Measurements from ENCODE around the gene ABCA3. TPM values are rescaled to one million over a fixed set of nuclear protein-coding genes. Genes with fewer than 3 reads are reported as not detected.

The ABCA3 gene
- total and polyA plus RNA-seq, 2 of the 8 experiments (the other 6 are each of a cell fraction or from before 2014, with no cell fraction given): 5.7 to 7.9 TPM

DNA sequence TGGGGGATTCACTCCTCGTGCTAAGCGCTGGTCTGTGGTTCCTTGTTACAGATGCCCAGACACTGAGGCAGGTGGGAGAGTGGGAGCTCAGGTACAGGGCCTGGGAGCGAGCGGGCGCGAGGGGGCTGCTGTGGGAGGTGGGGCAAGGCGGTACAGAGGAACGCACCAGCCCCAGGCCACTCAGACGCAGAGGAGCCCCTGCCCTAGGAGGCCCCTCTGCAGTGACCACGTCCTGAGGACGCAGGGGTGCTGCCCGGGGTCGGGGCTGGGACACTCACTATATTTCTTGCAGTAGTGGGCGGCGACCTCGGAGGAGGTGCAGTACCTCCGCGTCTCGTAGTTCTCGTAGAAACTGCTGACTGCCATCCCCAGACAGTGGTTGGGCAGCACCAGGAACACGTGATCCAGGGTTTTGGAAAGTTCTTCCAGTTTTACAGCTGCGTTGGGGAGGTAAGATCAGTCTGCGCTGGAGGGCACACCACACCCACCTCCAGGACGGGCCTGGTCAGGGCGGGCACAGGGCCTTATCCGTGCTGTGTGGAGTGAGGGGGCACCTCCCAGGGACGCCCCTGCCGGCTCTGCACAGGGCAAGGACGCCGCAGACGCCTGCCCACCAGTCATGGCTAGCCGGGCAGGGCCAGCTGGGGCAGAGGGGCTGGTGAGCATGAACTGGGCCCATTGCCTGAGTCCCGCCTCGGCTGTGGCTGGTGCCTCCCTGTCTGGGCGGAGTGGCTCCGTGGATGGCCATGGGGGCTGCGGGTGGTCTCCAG lies 56.3 kb downstream of the ABCA3 start:
- no peak overlapping the region for H3K18ac ChIP-seq (ENCODE audit: extremely low read depth, low read length)
- H3K23me2 ChIP-seq (ENCODE audit: low read depth, low read length): no peaks in the 10 kb centered on the region
- no peak overlapping the region for H4K8ac ChIP-seq (ENCODE audit: extremely low read depth, insufficient read depth, low read length)
- WGBS, 2 experiments (ENCODE audit: extremely low coverage in 1 of 2, insufficient coverage in 1 of 2, insufficient read length in 1 of 2, insufficient replicate concordance in 2 of 2, low coverage in 1 of 2, low lambda C conversion rate in 2 of 2, missing lambda C conversion rate in 1 of 2): 94% methylated on average over 37 of the region's 37 CpGs; no CpG with 5 or more reads in 1 of the 2 experiments
- H2BK15ac ChIP-seq (ENCODE audit: low read length): no peak overlapping the region
- no peak overlapping the region for H3K23ac ChIP-seq (ENCODE audit: insufficient read length)
- H2AFZ ChIP-seq (ENCODE audit: low read length): no peak overlapping the region
- no peaks in the 10 kb centered on the region for H3K79me2 ChIP-seq (ENCODE audit: control insufficient read depth in 1 of 2, insufficient read depth in 2 of 2, low read length in 2 of 2)
- no peak overlapping the region for H3K4ac ChIP-seq (replicated peaks; ENCODE audit: insufficient read length, low read depth, low read length)
- no peaks in the 10 kb centered on the region for H3K27me3 ChIP-seq (replicated peaks in 1 of 4; ENCODE audit: control insufficient read depth in 3 of 4, extremely low read depth in 1 of 4, insufficient read depth in 3 of 4, low read length in 3 of 4)
- no peak overlapping the region; the same call in 1 of the 2 replicates for H2BK5ac ChIP-seq (ENCODE audit: low read depth, low read length)
- H4K91ac ChIP-seq (replicated peaks; ENCODE audit: insufficient read length, low read length): no peak overlapping the region
- no peak overlapping the region for H3K4me2 ChIP-seq (ENCODE audit: insufficient read depth in 1 of 2, low read depth in 2 of 2, low read length in 2 of 2)
- no peak overlapping the region for H3K56ac ChIP-seq (replicated peaks; ENCODE audit: insufficient read length, low read depth, low read length)
- no peak overlapping the region for H3K27ac ChIP-seq (ENCODE audit: low read depth, low read length)
- H2BK12ac ChIP-seq (ENCODE audit: low read depth, low read length): no peak overlapping the region
- H3K79me1 ChIP-seq (ENCODE audit: low read depth, low read length): no peaks in the 10 kb centered on the region
- ChIA-PET CTCF (ENCODE audit: partially characterized antibody) (interaction anchor here (0.6 to 1.4 kb wide), 5 partner anchors 32 to 216 kb away, joined by 3 to 5 read pairs (median 4); no protein-coding TSS in a partner anchor), POLR2A (ENCODE audit: partially characterized antibody) (interaction anchor here (0.7 to 1.4 kb wide), 3 partner anchors 16 to 156 kb away, joined by 3 to 4 read pairs (median 4); partner anchors contain the start of gene ECI1)
- no peak for DNase-seq (ENCODE audit: low read depth in 1 of 2, low spot score in 2 of 2)
- no peaks in the 10 kb centered on the region for H4K20me1 ChIP-seq (replicated peaks in 1 of 2; ENCODE audit: control insufficient read depth in 1 of 2, insufficient read depth in 2 of 2, low read length in 2 of 2)
- H2BK120ac ChIP-seq (replicated peaks; ENCODE audit: low read depth, low read length): no peak overlapping the region
- no peak for FAIRE-seq
- H3K4me1 ChIP-seq (replicated peaks in 1 of 4; ENCODE audit: control insufficient read depth in 3 of 4, insufficient read depth in 4 of 4, low read length in 3 of 4): no peaks in the 10 kb centered on the region; a peak in 1 of 7 replicates
- H3K4me3 ChIP-seq (ENCODE audit: extremely low read depth in 1 of 4, insufficient read depth in 2 of 4, low read depth in 3 of 4, low read length in 4 of 4): no peak overlapping the region
- H2BK20ac ChIP-seq (ENCODE audit: low read length): no peak overlapping the region
- H4K5ac ChIP-seq (ENCODE audit: insufficient read length, low read depth, low read length): no peak overlapping the region
- H2AK5ac ChIP-seq (ENCODE audit: low read depth, low read length): no peak overlapping the region
- H3K36me3 ChIP-seq (ENCODE audit: control insufficient read depth in 2 of 4, insufficient read depth in 4 of 4, low read length in 3 of 4): no peaks in the 10 kb centered on the region
- no peaks in the 10 kb centered on the region for H3K9me3 ChIP-seq (ENCODE audit: insufficient read depth in 2 of 2, low read depth in 1 of 2, low read length in 1 of 2)
- H3K14ac ChIP-seq (ENCODE audit: insufficient read length): no peak overlapping the region
- H3K9ac ChIP-seq (replicated peaks in 1 of 4; ENCODE audit: extremely low read depth in 1 of 4, low read depth in 3 of 4, low read length in 3 of 4): no peak overlapping the region
- no peak for TF ChIP-seq RAD21 (IDR thresholded peaks at IDR 0.05 in 1 of 2, conservative IDR thresholded peaks at IDR 0.05 in 1 of 2; ENCODE audit: low read depth in 2 of 2, low read length in 2 of 2)
- TF ChIP-seq KDM1A (IDR thresholded peaks at IDR 0.05; ENCODE audit: borderline replicate concordance, low read length): no peak
- TF ChIP-seq EZH2 (IDR thresholded peaks at IDR 0.05; ENCODE audit: low read depth, low read length, severe bottlenecking): no peak
- no peak for TF ChIP-seq EP300 (IDR thresholded peaks at IDR 0.05; ENCODE audit: borderline replicate concordance in 1 of 2, low read depth in 2 of 2, low read length in 2 of 2)
- TF ChIP-seq GTF2F1 (IDR thresholded peaks at IDR 0.05; ENCODE audit: borderline replicate concordance, low read depth, low read length): no peak
- TF ChIP-seq TBP (IDR thresholded peaks at IDR 0.05; ENCODE audit: low read depth, low read length): no peak
- TF ChIP-seq, protein P1, sequence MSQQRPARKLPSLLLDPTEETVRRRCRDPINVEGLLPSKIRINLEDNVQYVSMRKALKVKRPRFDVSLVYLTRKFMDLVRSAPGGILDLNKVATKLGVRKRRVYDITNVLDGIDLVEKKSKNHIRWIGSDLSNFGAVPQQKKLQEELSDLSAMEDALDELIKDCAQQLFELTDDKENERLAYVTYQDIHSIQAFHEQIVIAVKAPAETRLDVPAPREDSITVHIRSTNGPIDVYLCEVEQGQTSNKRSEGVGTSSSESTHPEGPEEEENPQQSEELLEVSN (IDR thresholded peaks at IDR 0.05): no peak
- no peak for TF ChIP-seq ZNF274 (IDR thresholded peaks at IDR 0.05; ENCODE audit: borderline replicate concordance, extremely low read depth, low read length)
- TF ChIP-seq SIX5 (IDR thresholded peaks at IDR 0.05; ENCODE audit: low read depth, low read length): no peak
- TF ChIP-seq POLR2A (IDR thresholded peaks at IDR 0.05; ENCODE audit: control extremely low read depth in 1 of 2, low read depth in 2 of 2, low read length in 2 of 2): no peak
- TF ChIP-seq NRF1 (IDR thresholded peaks at IDR 0.05; ENCODE audit: low read depth, low read length): no peak

All from H1 (cell line).